ENCODE measurements around the gene ANXA5.

DNA sequence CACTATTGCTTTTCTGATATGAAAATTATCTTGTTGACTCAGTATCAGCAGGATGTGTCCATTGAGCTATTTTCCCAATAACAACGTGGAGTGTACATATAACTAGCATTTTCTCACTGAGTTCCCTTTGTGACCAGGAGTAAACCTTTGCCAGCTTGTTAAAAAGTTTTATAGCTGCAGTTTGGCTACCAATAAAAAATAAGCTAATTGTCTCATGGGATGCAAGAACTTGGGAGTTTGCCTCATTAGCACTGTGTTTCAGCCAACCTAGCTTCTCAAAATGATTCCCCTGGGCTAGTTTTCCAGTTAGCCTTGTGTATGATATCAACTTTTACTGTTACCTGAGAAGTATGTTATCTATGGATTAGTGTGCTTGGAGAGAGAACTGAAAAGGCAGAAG, 24.9 kb upstream of the ANXA5 start:
- TF ChIP-seq, protein P1, sequence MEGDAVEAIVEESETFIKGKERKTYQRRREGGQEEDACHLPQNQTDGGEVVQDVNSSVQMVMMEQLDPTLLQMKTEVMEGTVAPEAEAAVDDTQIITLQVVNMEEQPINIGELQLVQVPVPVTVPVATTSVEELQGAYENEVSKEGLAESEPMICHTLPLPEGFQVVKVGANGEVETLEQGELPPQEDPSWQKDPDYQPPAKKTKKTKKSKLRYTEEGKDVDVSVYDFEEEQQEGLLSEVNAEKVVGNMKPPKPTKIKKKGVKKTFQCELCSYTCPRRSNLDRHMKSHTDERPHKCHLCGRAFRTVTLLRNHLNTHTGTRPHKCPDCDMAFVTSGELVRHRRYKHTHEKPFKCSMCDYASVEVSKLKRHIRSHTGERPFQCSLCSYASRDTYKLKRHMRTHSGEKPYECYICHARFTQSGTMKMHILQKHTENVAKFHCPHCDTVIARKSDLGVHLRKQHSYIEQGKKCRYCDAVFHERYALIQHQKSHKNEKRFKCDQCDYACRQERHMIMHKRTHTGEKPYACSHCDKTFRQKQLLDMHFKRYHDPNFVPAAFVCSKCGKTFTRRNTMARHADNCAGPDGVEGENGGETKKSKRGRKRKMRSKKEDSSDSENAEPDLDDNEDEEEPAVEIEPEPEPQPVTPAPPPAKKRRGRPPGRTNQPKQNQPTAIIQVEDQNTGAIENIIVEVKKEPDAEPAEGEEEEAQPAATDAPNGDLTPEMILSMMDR (IDR thresholded peaks at IDR 0.05; ENCODE audit: low read depth, low read length), result no peak
- TF ChIP-seq POLR2A (IDR thresholded peaks at IDR 0.05; ENCODE audit: extremely low read depth, insufficient read length), result no peak
- TF ChIP-seq, protein P2, sequence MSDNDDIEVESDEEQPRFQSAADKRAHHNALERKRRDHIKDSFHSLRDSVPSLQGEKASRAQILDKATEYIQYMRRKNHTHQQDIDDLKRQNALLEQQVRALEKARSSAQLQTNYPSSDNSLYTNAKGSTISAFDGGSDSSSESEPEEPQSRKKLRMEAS (IDR thresholded peaks at IDR 0.05; ENCODE audit: low read depth, low read length), result no peak

Measured in NB4 (cell line).